CD14-positive monocyte (primary cell): ENCODE results near the gene SLC37A1. TPM values are rescaled to one million over a fixed set of nuclear protein-coding genes. Genes with fewer than 3 reads are reported as not detected.

Experiments
- DNase-seq, 3 donors: peaks; one replicate each; pipeline ENCODE4 v3.0.0-alpha.2; 2011 to 2022
- H2AFZ ChIP-seq: 2 replicates; pipeline ENCODE4 v1.6.0; 2012; ENCODE audit warnings: mild to moderate bottlenecking, low read depth, low read length, inconsistent platforms; ENCODE audit not compliant: insufficient read depth, poor library complexity, severe bottlenecking
- H3K27ac ChIP-seq, 2 donors: 1 replicate in 1 of 2; 2 replicates in 1 of 2; pipeline ENCODE4 v1.5.1; 2012 to 2013; ENCODE audit warnings: low read length in 2 of 2, control low read depth in 1 of 2, inconsistent platforms in 1 of 2, low read depth in 1 of 2, mild to moderate bottlenecking in 1 of 2
- H3K27me3 ChIP-seq, 2 donors: one replicate each; pipeline versions ENCODE4 v1.6.0 to v1.6.1; 2011 to 2013; ENCODE audit warnings: low read length in 2 of 2; ENCODE audit not compliant: control insufficient read depth in 2 of 2, insufficient read depth in 2 of 2
- H3K36me3 ChIP-seq, 2 donors: replicated peaks in 1 of 2; 1 replicate in 1 of 2; 2 replicates in 1 of 2; pipeline versions ENCODE4 v1.5.1 to v1.6.1; 2012 to 2013; ENCODE audit warnings: low read length in 2 of 2, control low read depth in 1 of 2, inconsistent platforms in 1 of 2, mild to moderate bottlenecking in 1 of 2; ENCODE audit not compliant: insufficient read depth in 2 of 2, control insufficient read depth in 1 of 2
- H3K4me1 ChIP-seq, 2 donors: 1 replicate in 1 of 2; 2 replicates in 1 of 2; pipeline versions ENCODE4 v1.5.1 to v1.6.1; 2012 to 2013; ENCODE audit warnings: low read length in 2 of 2, control low read depth in 1 of 2, inconsistent platforms in 1 of 2, mild to moderate bottlenecking in 1 of 2, moderate library complexity in 1 of 2; ENCODE audit not compliant: insufficient read depth in 2 of 2, control insufficient read depth in 1 of 2
- H3K4me2 ChIP-seq: replicated peaks from 2 replicates; pipeline ENCODE3; 2012; ENCODE audit warnings: low read length, moderate library complexity, mild to moderate bottlenecking; ENCODE audit not compliant: poor library complexity, severe bottlenecking; ENCODE audit errors: extremely low read depth
- H3K4me3 ChIP-seq, 3 experiments: fragments of 200-600 bp in 1 of 3; sonication (generic) in 1 of 3; replicated peaks in 1 of 3; 1 replicate in 2 of 3; 2 replicates in 1 of 3; pipeline ENCODE4 v1.5.1; 2011 to 2013; ENCODE audit warnings: low read length in 3 of 3, mild to moderate bottlenecking in 3 of 3, control low read depth in 2 of 3, low read depth in 2 of 3, inconsistent platforms in 1 of 3, moderate library complexity in 1 of 3
- H3K79me2 ChIP-seq: 2 replicates; pipeline ENCODE4 v1.6.0; 2012; ENCODE audit warnings: mild to moderate bottlenecking, control low read depth, inconsistent platforms, low read length, moderate library complexity; ENCODE audit not compliant: insufficient read depth
- H3K9ac ChIP-seq: 2 replicates; pipeline ENCODE4 v1.6.0; 2017; ENCODE audit warnings: low read length, mild to moderate bottlenecking; ENCODE audit not compliant: insufficient read depth, poor library complexity, severe bottlenecking
- H3K9me3 ChIP-seq, 2 donors: replicated peaks in 1 of 2; 1 replicate in 1 of 2; 2 replicates in 1 of 2; pipeline versions ENCODE4 v1.5.1 to v1.6.1; 2012 to 2013; ENCODE audit warnings: low read length in 2 of 2, control low read depth in 1 of 2; ENCODE audit not compliant: control insufficient read depth in 1 of 2, insufficient read depth in 1 of 2
- H4K20me1 ChIP-seq: 2 replicates; pipeline ENCODE4 v1.6.0; 2012; ENCODE audit warnings: mild to moderate bottlenecking, low read length, control low read depth, moderate library complexity; ENCODE audit not compliant: insufficient read depth
- H3K27ac Mint-ChIP-seq, 7 donors: one replicate each; pipeline ENCODE4 v1.8.0; 2020; ENCODE audit warnings: mild to moderate bottlenecking in 7 of 7, mixed read lengths in 7 of 7, moderate library complexity in 6 of 7, inconsistent platforms in 2 of 7
- H3K27me3 Mint-ChIP-seq, 3 donors: one replicate each; pipeline ENCODE4 v1.8.0; 2021 to 2022; ENCODE audit warnings: low read depth in 3 of 3, mild to moderate bottlenecking in 3 of 3, mixed read lengths in 3 of 3, moderate library complexity in 3 of 3, inconsistent platforms in 1 of 3
- H3K36me3 Mint-ChIP-seq, 2 donors: one replicate each; pipeline ENCODE4 v1.8.0; 2020; ENCODE audit warnings: mixed read lengths in 2 of 2, inconsistent platforms in 1 of 2, mild to moderate bottlenecking in 1 of 2
- H3K4me1 Mint-ChIP-seq: one replicate; pipeline ENCODE4 v1.8.0; 2020; ENCODE audit warnings: mild to moderate bottlenecking, mixed read lengths
- H3K4me3 Mint-ChIP-seq, 2 donors: one replicate each; pipeline ENCODE4 v1.8.0; 2020; ENCODE audit warnings: mild to moderate bottlenecking in 2 of 2, mixed read lengths in 2 of 2, moderate library complexity in 1 of 2
- H3K9me3 Mint-ChIP-seq, 7 donors: one replicate each; pipeline ENCODE4 v1.8.0; 2020 to 2022; ENCODE audit warnings: mixed read lengths in 7 of 7, mild to moderate bottlenecking in 6 of 7, moderate library complexity in 6 of 7, inconsistent platforms in 2 of 7
- WGBS: methylation state at CpG from one replicate; pipeline ENCODE4 v1.1.5; 2013; ENCODE audit warnings: missing lambda C conversion rate; ENCODE audit not compliant: insufficient coverage; 5-methylcytosine and 5-hydroxymethylcytosine counted together
- intact Hi-C, 2 donors: fragments of 100-400 bp; cut with micrococcal nuclease; formaldehyde crosslinking; loops; one replicate each; pipeline versions ENCODE4 v1.15.0 to v1.15.1; 2023
- polyA plus RNA-seq, 3 donors: library from polyadenylated mRNA; depleted of rRNA in 1 of 3; unstranded in 2 of 3; stranded (reverse) in 1 of 3; fragments of 300-500 nt in 2 of 3; fragments of >200 nt in 1 of 3; fragmentation: Illumina TruSeq in 2 of 3; gene quantifications; 1 replicate in 2 of 3; 2 replicates in 1 of 3; pipeline ENCODE4 v1.2.3, GENCODE V29; 2012 to 2021
- TF ChIP-seq, protein P1 (sequence below): fragments of 200-600 bp; IDR thresholded peaks from one replicate; pipeline ENCODE4 v1.8.0; 2022; ENCODE audit warnings: antibody characterized with exemption, mild to moderate bottlenecking

The SLC37A1 gene
- polyA plus RNA-seq, 3 donors, result 2.7 to 12.4 (median 4.3) TPM

GRCh38 chr21:42505090-42505726 lies 8.4 kb upstream of the SLC37A1 start:
- no peak overlapping the region for H3K4me2 ChIP-seq
- Mint-ChIP-seq H3K36me3 (no peaks in the 10 kb centered on the region), H3K27ac (peak overlapping the region in 3 of 7 donors; percentile 28 to 61 (median 33)), H3K9me3 (no peaks in the 10 kb centered on the region), H3K4me1 (peaks cover 28% of the 10 kb centered on the region), H3K27me3 (peaks cover 0 to 2% (median 0%) of the 10 kb centered on the region in 3 donors), H3K4me3 (no peak overlapping the region)
- no peak overlapping the region for H3K4me3 ChIP-seq
- no peak overlapping the region for H2AFZ ChIP-seq
- WGBS, result 54% methylated on average over 3 of the region's 3 CpGs
- no peaks in the 10 kb centered on the region for H3K79me2 ChIP-seq
- H3K36me3 ChIP-seq, result no peaks in the 10 kb centered on the region
- H3K27me3 ChIP-seq, result no peaks in the 10 kb centered on the region
- no peak overlapping the region for H3K9ac ChIP-seq
- peak; percentile 36 to 51 (median 45) for DNase-seq
- peaks cover 9 to 15% of the 10 kb centered on the region in 2 donors for H3K4me1 ChIP-seq
- H3K9me3 ChIP-seq, result no peaks in the 10 kb centered on the region
- TF ChIP-seq, protein P1, sequence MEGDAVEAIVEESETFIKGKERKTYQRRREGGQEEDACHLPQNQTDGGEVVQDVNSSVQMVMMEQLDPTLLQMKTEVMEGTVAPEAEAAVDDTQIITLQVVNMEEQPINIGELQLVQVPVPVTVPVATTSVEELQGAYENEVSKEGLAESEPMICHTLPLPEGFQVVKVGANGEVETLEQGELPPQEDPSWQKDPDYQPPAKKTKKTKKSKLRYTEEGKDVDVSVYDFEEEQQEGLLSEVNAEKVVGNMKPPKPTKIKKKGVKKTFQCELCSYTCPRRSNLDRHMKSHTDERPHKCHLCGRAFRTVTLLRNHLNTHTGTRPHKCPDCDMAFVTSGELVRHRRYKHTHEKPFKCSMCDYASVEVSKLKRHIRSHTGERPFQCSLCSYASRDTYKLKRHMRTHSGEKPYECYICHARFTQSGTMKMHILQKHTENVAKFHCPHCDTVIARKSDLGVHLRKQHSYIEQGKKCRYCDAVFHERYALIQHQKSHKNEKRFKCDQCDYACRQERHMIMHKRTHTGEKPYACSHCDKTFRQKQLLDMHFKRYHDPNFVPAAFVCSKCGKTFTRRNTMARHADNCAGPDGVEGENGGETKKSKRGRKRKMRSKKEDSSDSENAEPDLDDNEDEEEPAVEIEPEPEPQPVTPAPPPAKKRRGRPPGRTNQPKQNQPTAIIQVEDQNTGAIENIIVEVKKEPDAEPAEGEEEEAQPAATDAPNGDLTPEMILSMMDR, result no peak
- H3K27ac ChIP-seq, result no peak overlapping the region
- H4K20me1 ChIP-seq, result no peaks in the 10 kb centered on the region
- intact Hi-C loops, result no loop called here

DNA sequence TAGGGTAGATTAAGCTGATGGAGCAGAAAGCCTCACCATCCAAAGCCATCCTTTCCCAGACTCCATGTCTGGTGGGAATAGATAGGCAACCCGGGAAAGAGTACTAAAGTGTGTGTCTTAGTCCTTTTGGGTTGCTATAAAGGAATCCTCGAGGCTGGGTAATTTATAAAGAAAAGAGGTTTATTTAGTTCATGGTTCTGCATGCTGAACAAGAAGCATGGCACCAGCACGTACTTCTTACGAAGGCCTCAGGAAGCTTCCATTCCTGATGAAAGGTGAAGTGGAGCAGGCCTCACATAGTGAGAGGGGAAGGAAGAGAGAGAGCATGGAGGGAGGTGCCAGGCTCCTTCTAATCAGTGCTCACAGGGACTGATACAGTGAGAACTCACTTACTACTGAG lies 6.2 kb upstream of the SLC37A1 start:
- no peaks in the 10 kb centered on the region for H3K36me3 ChIP-seq
- Mint-ChIP-seq H3K4me1 (peaks cover 28% of the 10 kb centered on the region), H3K4me3 (no peak overlapping the region), H3K27me3 (peaks cover 0 to 2% (median 0%) of the 10 kb centered on the region in 3 donors), H3K27ac (no peak overlapping the region), H3K9me3 (no peaks in the 10 kb centered on the region), H3K36me3 (no peaks in the 10 kb centered on the region)
- H3K4me1 ChIP-seq, result peaks cover 9 to 15% of the 10 kb centered on the region in 2 donors
- H2AFZ ChIP-seq, result no peak overlapping the region
- no peak overlapping the region for H3K4me3 ChIP-seq
- H3K27ac ChIP-seq, result no peak overlapping the region
- no peak for DNase-seq
- H3K9ac ChIP-seq, result no peak overlapping the region
- no peaks in the 10 kb centered on the region for H3K9me3 ChIP-seq
- intact Hi-C loops, result no loop called here
- H3K27me3 ChIP-seq, result no peaks in the 10 kb centered on the region
- TF ChIP-seq, protein P1, result no peak
- H4K20me1 ChIP-seq, result no peaks in the 10 kb centered on the region
- no peak overlapping the region for H3K4me2 ChIP-seq
- 97% methylated on average over 4 of the region's 4 CpGs for WGBS
- no peaks in the 10 kb centered on the region for H3K79me2 ChIP-seq
